GM19035 (cell line): ENCODE data around the gene GRIP1.
A peak's percentile ranks its signal among the peaks of the same experiment; 100 is the strongest.

Experiments
- ATAC-seq: cut with Tn5 transposase; IDR thresholded peaks from one replicate; pipeline ENCODE4 v1.9.1; 2021; ENCODE audit not compliant: unreplicated experiment

Gene GRIP1

GRCh38 chr12:66678338-66679275 is at the start of gene GRIP1:
Gene GRIP1 (minus strand): TSS chr12:66679076. CDS start chr12:66678904, 172 bp downstream.
- no peak for ATAC-seq

- no peak for ATAC-seq
Measured at GRCh38 chr12:66726556-66726955, 47.7 kb upstream of the GRIP1 start.

- no peak for ATAC-seq
Measured at GRCh38 chr12:66725031-66725430, 46.2 kb upstream of the GRIP1 start.

- ATAC-seq = no peak
Measured at GRCh38 chr12:66724616-66725015, 45.7 kb upstream of the GRIP1 start.

- ATAC-seq = no peak
Measured at GRCh38 chr12:66724026-66724425, 45.1 kb upstream of the GRIP1 start.

- no peak for ATAC-seq
Measured at GRCh38 chr12:66719862-66720261, 41.0 kb upstream of the GRIP1 start.

- no peak for ATAC-seq
Measured at GRCh38 chr12:66717036-66717673, 38.3 kb upstream of the GRIP1 start.

GRCh38 chr12:66716522-66716921 is 37.6 kb upstream of the GRIP1 start:
- ATAC-seq = no peak

GRCh38 chr12:66714709-66715108 is 35.8 kb upstream of the GRIP1 start:
- no peak for ATAC-seq

- peak; percentile 59 for ATAC-seq
Measured at GRCh38 chr12:66713984-66714383, 35.1 kb upstream of the GRIP1 start.

GRCh38 chr12:66709893-66710292 is 31.0 kb upstream of the GRIP1 start:
- ATAC-seq = no peak

GRCh38 chr12:66709457-66709773 is 30.5 kb upstream of the GRIP1 start:
- ATAC-seq = no peak

GRCh38 chr12:66708704-66709456 is 30.0 kb upstream of the GRIP1 start:
- ATAC-seq = no peak

- no peak for ATAC-seq
Measured at GRCh38 chr12:66707002-66707697, 28.3 kb upstream of the GRIP1 start.

GRCh38 chr12:66699738-66700482 is 21.0 kb upstream of the GRIP1 start:
- ATAC-seq = no peak

GRCh38 chr12:66698558-66698957 is 19.7 kb upstream of the GRIP1 start:
- ATAC-seq = no peak

- ATAC-seq = no peak
Measured at GRCh38 chr12:66697404-66697803, 18.5 kb upstream of the GRIP1 start.

GRCh38 chr12:66694666-66695613 is 16.1 kb upstream of the GRIP1 start:
- ATAC-seq = no peak

GRCh38 chr12:66693901-66694513 is 15.1 kb upstream of the GRIP1 start:
- ATAC-seq = peak; percentile 86
